SK-N-SH treated with all-trans-retinoic acid at 6 μM for 48 hours (cell line): Measurements from ENCODE around the gene KISS1.

Experiments
- ATAC-seq: fragments of 200-7000 bp; cut with Tn5 transposase; 3 replicates; pipeline ENCODE4 v1.9.1; 2020; ENCODE audit warnings: mild to moderate bottlenecking, moderate library complexity
- ARNTL ChIP-seq: fragments of 450-650 bp; formaldehyde crosslinking; IDR thresholded peaks from 2 replicates; pipeline ENCODE4 v1.5.0; 2020; ENCODE audit warnings: low read depth, mild to moderate bottlenecking, moderate library complexity, borderline replicate concordance
- BACH2 ChIP-seq: fragments of 250-450 bp; sonication (Bioruptor Pico); IDR thresholded peaks from 2 replicates; pipeline ENCODE4 v1.9.0; 2021; ENCODE audit warnings: mild to moderate bottlenecking, borderline replicate concordance
- CREB5 ChIP-seq: fragments of 250-450 bp; sonication (Bioruptor Pico); IDR thresholded peaks from 2 replicates; pipeline ENCODE4 v1.5.1; 2020; ENCODE audit warnings: low read depth, mild to moderate bottlenecking, moderate library complexity
- CSRNP3 ChIP-seq: fragments of 250-450 bp; sonication (Bioruptor Pico); IDR thresholded peaks from 2 replicates; pipeline ENCODE4 v1.5.1; 2021; ENCODE audit warnings: mild to moderate bottlenecking, moderate library complexity
- ESRRG ChIP-seq: fragments of 250-450 bp; sonication (Bioruptor Pico); IDR thresholded peaks from 2 replicates; pipeline ENCODE4 v1.6.1; 2021; ENCODE audit warnings: mild to moderate bottlenecking
- GLIS3 ChIP-seq: fragments of 250-450 bp; sonication (Bioruptor Pico); IDR thresholded peaks from 2 replicates; pipeline ENCODE4 v1.5.0; 2020; ENCODE audit warnings: mild to moderate bottlenecking, moderate library complexity
- ISL1 ChIP-seq: fragments of 250-450 bp; sonication (Bioruptor Pico); IDR thresholded peaks from 2 replicates; pipeline ENCODE4 v2.1.2; 2022; ENCODE audit warnings: mild to moderate bottlenecking, moderate library complexity
- OSR1 ChIP-seq: fragments of 250-450 bp; sonication (Bioruptor Pico); IDR thresholded peaks from 2 replicates; pipeline ENCODE4 v1.8.0; 2022; ENCODE audit warnings: moderate library complexity, mild to moderate bottlenecking, inconsistent platforms
- PATZ1 ChIP-seq: fragments of 250-450 bp; sonication (Bioruptor Pico); IDR thresholded peaks from 2 replicates; pipeline ENCODE4 v1.8.0; 2020; ENCODE audit warnings: mild to moderate bottlenecking, moderate library complexity, borderline replicate concordance
- POU6F1 ChIP-seq: fragments of 250-450 bp; sonication (Bioruptor Pico); IDR thresholded peaks from 2 replicates; pipeline ENCODE4 v1.8.0; 2021; ENCODE audit warnings: low read depth, mild to moderate bottlenecking, moderate library complexity, borderline replicate concordance
- RARB ChIP-seq: fragments of 250-450 bp; sonication (Bioruptor Pico); IDR thresholded peaks from 2 replicates; pipeline ENCODE4 v1.8.0; 2021; ENCODE audit warnings: mild to moderate bottlenecking, moderate library complexity
- SNAI2 ChIP-seq: fragments of 250-450 bp; sonication (Bioruptor Pico); IDR thresholded peaks from 2 replicates; pipeline ENCODE4 v1.5.0; 2020; ENCODE audit warnings: mild to moderate bottlenecking, moderate library complexity
- TCF4 ChIP-seq: fragments of 250-450 bp; sonication (Bioruptor Pico); IDR thresholded peaks from 2 replicates; pipeline ENCODE4 v1.8.0; 2021; ENCODE audit warnings: mild to moderate bottlenecking, moderate library complexity, borderline replicate concordance
- TOX ChIP-seq: fragments of 250-450 bp; sonication (Bioruptor Pico); IDR thresholded peaks from 2 replicates; pipeline ENCODE4 v1.8.0; 2021; ENCODE audit warnings: mild to moderate bottlenecking, moderate library complexity, borderline replicate concordance
- TSHZ2 ChIP-seq: fragments of 250-450 bp; sonication (Bioruptor Pico); IDR thresholded peaks from 2 replicates; pipeline ENCODE4 v1.5.0; 2020; ENCODE audit warnings: mild to moderate bottlenecking, moderate library complexity
- ZC3H10 ChIP-seq: fragments of 250-450 bp; sonication (Bioruptor Pico); IDR thresholded peaks from 2 replicates; pipeline ENCODE4 v1.5.1; 2021; ENCODE audit warnings: mild to moderate bottlenecking, moderate library complexity
- ZFP3 ChIP-seq: fragments of 250-450 bp; sonication (Bioruptor Pico); IDR thresholded peaks from 2 replicates; pipeline ENCODE4 v1.5.0; 2020; ENCODE audit warnings: mild to moderate bottlenecking, moderate library complexity
- ZFP30 ChIP-seq: fragments of 450-650 bp; formaldehyde crosslinking; IDR thresholded peaks from 2 replicates; pipeline ENCODE4 v1.5.0; 2022; ENCODE audit warnings: mild to moderate bottlenecking, moderate library complexity
- ZNF565 ChIP-seq: fragments of 450-650 bp; formaldehyde crosslinking; conservative IDR thresholded peaks from 2 replicates; pipeline ENCODE4 v1.5.0; 2020; ENCODE audit warnings: low read depth, mild to moderate bottlenecking, moderate library complexity
- ZNF70 ChIP-seq: fragments of 450-650 bp; formaldehyde crosslinking; IDR thresholded peaks from 2 replicates; pipeline ENCODE4 v1.5.0; 2020; ENCODE audit warnings: mild to moderate bottlenecking, moderate library complexity
- ZNF8 ChIP-seq: fragments of 450-650 bp; formaldehyde crosslinking; IDR thresholded peaks from 2 replicates; pipeline ENCODE4 v1.5.0; 2020; ENCODE audit warnings: mild to moderate bottlenecking, moderate library complexity

Gene KISS1

GRCh38 chr1:204202481-204202880 is 6.2 kb upstream of the KISS1 start (continued):
- no peak for TF ChIP-seq TSHZ2 (CRISPR knock-in tag)
- TF ChIP-seq, all 23 proteins: peak for 0

- ATAC-seq: no peak
- TF ChIP-seq OSR1: no peak
- TF ChIP-seq CREB5 (CRISPR knock-in tag): no peak
- no peak for TF ChIP-seq POU6F1
- no peak for TF ChIP-seq BACH2 (CRISPR knock-in tag)
- TF ChIP-seq ZFP30: no peak
- TF ChIP-seq CSRNP3 (CRISPR knock-in tag): no peak
Observed at GRCh38 chr1:204201348-204202040, 5.2 kb upstream of the KISS1 start.

GRCh38 chr1:204199579-204199978 is 3.3 kb upstream of the KISS1 start:
- no peak for TF ChIP-seq ARNTL (CRISPR knock-in tag)
- no peak for TF ChIP-seq ZNF565 (CRISPR knock-in tag)
- no peak for TF ChIP-seq TCF4 (CRISPR knock-in tag)
- TF ChIP-seq ZC3H10 (CRISPR knock-in tag): no peak
- ATAC-seq: no peak

GRCh38 chr1:204198348-204199340 is 2.4 kb upstream of the KISS1 start:
- peak; percentile 80 for ATAC-seq
- TF ChIP-seq ZFP3 (CRISPR knock-in tag) (no peak), ISL1 (CRISPR knock-in tag) (no peak), CREB5 (CRISPR knock-in tag) (no peak), POU6F1 (no peak), ESRRG (no peak), RARB (CRISPR knock-in tag) (no peak), SNAI2 (CRISPR knock-in tag) (no peak), PATZ1 (CRISPR knock-in tag) (no peak), ARNTL (CRISPR knock-in tag) (no peak), ZNF70 (CRISPR knock-in tag) (no peak), TOX (CRISPR knock-in tag) (no peak), GLIS3 (no peak), TCF4 (CRISPR knock-in tag) (no peak), ZNF8 (no peak)
